HepG2 (cell line): ENCODE data around the gene ANTKMT. TPM values are rescaled to one million over a fixed set of nuclear protein-coding genes. Genes with fewer than 3 reads are reported as not detected.

Experiments used
- ATF4 ChIP-seq, 2 experiments: fragments of 450-650 bp in 1 of 2; sonication (generic) in 1 of 2; formaldehyde crosslinking; IDR thresholded peaks; 2 replicates each; pipeline versions ENCODE4 v1.5.0 to v1.8.0; 2020 to 2022; ENCODE audit warnings: mild to moderate bottlenecking in 1 of 2, missing genetic modification reagents in 1 of 2
- GTF2F1 ChIP-seq: fragments of 150-350 bp; IDR thresholded peaks from 2 replicates; pipeline ENCODE4 v1.6.1; 2014; ENCODE audit warnings: low read length
- SMAD1 ChIP-seq: sonication (generic); formaldehyde crosslinking; IDR thresholded peaks from 2 replicates; pipeline ENCODE4 v1.4.0; 2020; ENCODE audit warnings: missing genetic modification reagents, low read depth, mild to moderate bottlenecking, borderline replicate concordance
- TGIF2 ChIP-seq: IDR thresholded peaks from 2 replicates; pipeline ENCODE4 v1.6.1; 2016; ENCODE audit warnings: control low read depth, missing compliant biosample characterization
- TMF1 ChIP-seq: sonication (generic); formaldehyde crosslinking; IDR thresholded peaks from 2 replicates; pipeline ENCODE4 v1.8.1; 2022; ENCODE audit warnings: low read depth, missing genetic modification reagents
- ZBTB49 ChIP-seq: sonication (generic); formaldehyde crosslinking; IDR thresholded peaks from 2 replicates; pipeline ENCODE4 v1.4.0; 2020; ENCODE audit warnings: missing genetic modification reagents, borderline replicate concordance
- ZMYM3 ChIP-seq: sonication (generic); formaldehyde crosslinking; IDR thresholded peaks from 2 replicates; pipeline ENCODE4 v1.5.1; 2020; ENCODE audit warnings: mild to moderate bottlenecking, missing genetic modification reagents
- ZNF234 ChIP-seq: sonication (generic); formaldehyde crosslinking; conservative IDR thresholded peaks from 2 replicates; pipeline ENCODE4 v1.5.1; 2020; ENCODE audit warnings: mild to moderate bottlenecking, missing genetic modification reagents
- ZNF549 ChIP-seq: sonication (generic); formaldehyde crosslinking; IDR thresholded peaks from 2 replicates; pipeline ENCODE4 v1.5.0; 2020; ENCODE audit warnings: missing genetic modification reagents
- ZNF563 ChIP-seq: sonication (generic); formaldehyde crosslinking; IDR thresholded peaks from 2 replicates; pipeline ENCODE4 v1.8.0; 2022; ENCODE audit warnings: mild to moderate bottlenecking, moderate library complexity, missing genetic modification reagents
- polyA plus RNA-seq, 8 experiments: library from polyadenylated mRNA; depleted of rRNA in 3 of 8; stranded (reverse) in 7 of 8; unstranded in 1 of 8; fragments of >200 nt; fragmentation: Illumina TruSeq in 4 of 8; extraction: Trizol in 4 of 8; gene quantifications; 2 replicates each; pipeline versions ENCODE4 v1.2.1 to v1.2.3, GENCODE V29; 2011 to 2016; ENCODE audit warnings: low read depth in 4 of 8, missing spikeins in 1 of 8, mixed read lengths in 1 of 8; ENCODE audit not compliant: insufficient read depth in 1 of 8
- total RNA-seq, 5 experiments: library from RNA; depleted of rRNA; stranded (reverse); fragments of >200 nt; fragmentation: Illumina TruSeq; extraction: Trizol; gene quantifications; 2 replicates each; pipeline ENCODE4 v1.2.3, GENCODE V29; 2016; ENCODE audit warnings: low read depth in 1 of 5
- TF ChIP-seq, protein P1 (sequence below): sonication (generic); formaldehyde crosslinking; conservative IDR thresholded peaks from 2 replicates; pipeline ENCODE4 v1.8.0; 2022; ENCODE audit warnings: missing genetic modification reagents
- TF ChIP-seq, protein P2 (sequence below): sonication (generic); formaldehyde crosslinking; IDR thresholded peaks from 2 replicates; pipeline ENCODE4 v1.5.0; 2020; ENCODE audit warnings: missing genetic modification reagents

Gene ANTKMT
- total and polyA plus RNA-seq, 2 of the 13 experiments (the other 11 are each of a cell fraction or from before 2014, with no cell fraction given), result 7.5 to 47.8 TPM

- TF ChIP-seq, protein P1, sequence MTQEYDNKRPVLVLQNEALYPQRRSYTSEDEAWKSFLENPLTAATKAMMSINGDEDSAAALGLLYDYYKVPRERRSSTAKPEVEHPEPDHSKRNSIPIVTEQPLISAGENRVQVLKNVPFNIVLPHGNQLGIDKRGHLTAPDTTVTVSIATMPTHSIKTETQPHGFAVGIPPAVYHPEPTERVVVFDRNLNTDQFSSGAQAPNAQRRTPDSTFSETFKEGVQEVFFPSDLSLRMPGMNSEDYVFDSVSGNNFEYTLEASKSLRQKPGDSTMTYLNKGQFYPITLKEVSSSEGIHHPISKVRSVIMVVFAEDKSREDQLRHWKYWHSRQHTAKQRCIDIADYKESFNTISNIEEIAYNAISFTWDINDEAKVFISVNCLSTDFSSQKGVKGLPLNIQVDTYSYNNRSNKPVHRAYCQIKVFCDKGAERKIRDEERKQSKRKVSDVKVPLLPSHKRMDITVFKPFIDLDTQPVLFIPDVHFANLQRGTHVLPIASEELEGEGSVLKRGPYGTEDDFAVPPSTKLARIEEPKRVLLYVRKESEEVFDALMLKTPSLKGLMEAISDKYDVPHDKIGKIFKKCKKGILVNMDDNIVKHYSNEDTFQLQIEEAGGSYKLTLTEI (CRISPR knock-in tag), result no peak
- TF ChIP-seq ZBTB49 (CRISPR knock-in tag), result no peak
- TF ChIP-seq SMAD1 (CRISPR knock-in tag), result no peak
- TF ChIP-seq TGIF2 (CRISPR knock-in tag), result no peak
- TF ChIP-seq TMF1 (CRISPR knock-in tag), result no peak
- TF ChIP-seq GTF2F1, result no peak
- no peak for TF ChIP-seq ZMYM3 (CRISPR knock-in tag)
- TF ChIP-seq ZNF549 (CRISPR knock-in tag), result no peak
- TF ChIP-seq ZNF563 (CRISPR knock-in tag), result no peak
- TF ChIP-seq ATF4 (CRISPR knock-in tag; IDR thresholded peaks at IDR 0.05), result no peak
- TF ChIP-seq, protein P2, sequence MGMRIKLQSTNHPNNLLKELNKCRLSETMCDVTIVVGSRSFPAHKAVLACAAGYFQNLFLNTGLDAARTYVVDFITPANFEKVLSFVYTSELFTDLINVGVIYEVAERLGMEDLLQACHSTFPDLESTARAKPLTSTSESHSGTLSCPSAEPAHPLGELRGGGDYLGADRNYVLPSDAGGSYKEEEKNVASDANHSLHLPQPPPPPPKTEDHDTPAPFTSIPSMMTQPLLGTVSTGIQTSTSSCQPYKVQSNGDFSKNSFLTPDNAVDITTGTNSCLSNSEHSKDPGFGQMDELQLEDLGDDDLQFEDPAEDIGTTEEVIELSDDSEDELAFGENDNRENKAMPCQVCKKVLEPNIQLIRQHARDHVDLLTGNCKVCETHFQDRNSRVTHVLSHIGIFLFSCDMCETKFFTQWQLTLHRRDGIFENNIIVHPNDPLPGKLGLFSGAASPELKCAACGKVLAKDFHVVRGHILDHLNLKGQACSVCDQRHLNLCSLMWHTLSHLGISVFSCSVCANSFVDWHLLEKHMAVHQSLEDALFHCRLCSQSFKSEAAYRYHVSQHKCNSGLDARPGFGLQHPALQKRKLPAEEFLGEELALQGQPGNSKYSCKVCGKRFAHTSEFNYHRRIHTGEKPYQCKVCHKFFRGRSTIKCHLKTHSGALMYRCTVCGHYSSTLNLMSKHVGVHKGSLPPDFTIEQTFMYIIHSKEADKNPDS (CRISPR knock-in tag), result no peak
- TF ChIP-seq ZNF234 (CRISPR knock-in tag), result no peak
Observed at GRCh38 chr16:750485-750884, 29.5 kb downstream of the ANTKMT start (continued).
